ENCODE data around the gene TTLL7.

Gene TTLL7

GRCh38 chr1:83845437-83846071 lies 153.4 kb downstream of the TTLL7 start:
- Histone ChIP-seq H3K36me3 (replicated peaks; ENCODE audit: low read depth, low read length) (no peaks in the 10 kb centered on the region), H4K20me1 (ENCODE audit: insufficient read depth, low read length) (no peaks in the 10 kb centered on the region), H3K9me3 (ENCODE audit: insufficient read depth, low read length) (no peaks in the 10 kb centered on the region), H3K4me1 (ENCODE audit: low read length) (peaks cover 11% of the 10 kb centered on the region), H2AFZ (ENCODE audit: low read depth, low read length) (no peak overlapping the region), H3K9ac (ENCODE audit: low read length) (no peak overlapping the region), H3K27ac (ENCODE audit: low read length) (no peak overlapping the region), H3K27me3 (ENCODE audit: low read depth, low read length) (no peaks in the 10 kb centered on the region), H3K4me3 (ENCODE audit: low read length) (no peak overlapping the region), H3K4me2 (ENCODE audit: low read length) (no peak overlapping the region), H3K79me2 (ENCODE audit: low read length) (no peaks in the 10 kb centered on the region)
- TF ChIP-seq CTCF (IDR thresholded peaks at IDR 0.05; ENCODE audit: low read depth, low read length) (no peak), EZH2phosphoT487 (IDR thresholded peaks at IDR 0.05; ENCODE audit: low read depth) (no peak)

- Histone ChIP-seq H3K36me3 (replicated peaks; ENCODE audit: low read depth, low read length) (no peaks in the 10 kb centered on the region), H3K4me3 (ENCODE audit: low read length) (no peak overlapping the region), H3K27me3 (ENCODE audit: low read depth, low read length) (no peaks in the 10 kb centered on the region), H3K9ac (ENCODE audit: low read length) (no peak overlapping the region), H3K27ac (ENCODE audit: low read length) (no peak overlapping the region), H3K4me2 (ENCODE audit: low read length) (no peak overlapping the region), H2AFZ (ENCODE audit: low read depth, low read length) (no peak overlapping the region), H3K9me3 (ENCODE audit: insufficient read depth, low read length) (no peaks in the 10 kb centered on the region), H4K20me1 (ENCODE audit: insufficient read depth, low read length) (no peaks in the 10 kb centered on the region), H3K79me2 (ENCODE audit: low read length) (no peaks in the 10 kb centered on the region), H3K4me1 (ENCODE audit: low read length) (peaks cover 5% of the 10 kb centered on the region)
- no peak for TF ChIP-seq EZH2phosphoT487 (IDR thresholded peaks at IDR 0.05; ENCODE audit: low read depth)
- TF ChIP-seq CTCF (IDR thresholded peaks at IDR 0.05; ENCODE audit: low read depth, low read length): no peak
Observed at GRCh38 chr1:83844546-83844945, 154.4 kb downstream of the TTLL7 start.

GRCh38 chr1:83839566-83840173 lies 159.3 kb downstream of the TTLL7 start:
- Histone ChIP-seq H3K27me3 (ENCODE audit: low read depth, low read length) (no peaks in the 10 kb centered on the region), H2AFZ (ENCODE audit: low read depth, low read length) (no peak overlapping the region)

More at GRCh38 chr1:83839566-83840173, 159.3 kb downstream of the TTLL7 start:
- no peak for TF ChIP-seq CTCF (IDR thresholded peaks at IDR 0.05; ENCODE audit: low read depth, low read length)
- TF ChIP-seq EZH2phosphoT487 (IDR thresholded peaks at IDR 0.05; ENCODE audit: low read depth): no peak
- Histone ChIP-seq H3K9me3 (ENCODE audit: insufficient read depth, low read length) (no peaks in the 10 kb centered on the region), H3K9ac (ENCODE audit: low read length) (no peak overlapping the region), H3K4me1 (ENCODE audit: low read length) (no peaks in the 10 kb centered on the region), H3K4me2 (ENCODE audit: low read length) (no peak overlapping the region), H4K20me1 (ENCODE audit: insufficient read depth, low read length) (no peaks in the 10 kb centered on the region), H3K36me3 (replicated peaks; ENCODE audit: low read depth, low read length) (no peaks in the 10 kb centered on the region), H3K4me3 (ENCODE audit: low read length) (no peak overlapping the region), H3K79me2 (ENCODE audit: low read length) (no peaks in the 10 kb centered on the region), H3K27ac (ENCODE audit: low read length) (no peak overlapping the region)
